HG03378 (cell line): Measurements from ENCODE around the gene SPSB2.

ENCODE experiments used
- ATAC-seq: cut with Tn5 transposase; IDR thresholded peaks from one replicate; pipeline ENCODE4 v1.9.1; 2021; ENCODE audit warnings: mild to moderate bottlenecking, moderate library complexity; ENCODE audit not compliant: unreplicated experiment

SPSB2 gene

DNA sequence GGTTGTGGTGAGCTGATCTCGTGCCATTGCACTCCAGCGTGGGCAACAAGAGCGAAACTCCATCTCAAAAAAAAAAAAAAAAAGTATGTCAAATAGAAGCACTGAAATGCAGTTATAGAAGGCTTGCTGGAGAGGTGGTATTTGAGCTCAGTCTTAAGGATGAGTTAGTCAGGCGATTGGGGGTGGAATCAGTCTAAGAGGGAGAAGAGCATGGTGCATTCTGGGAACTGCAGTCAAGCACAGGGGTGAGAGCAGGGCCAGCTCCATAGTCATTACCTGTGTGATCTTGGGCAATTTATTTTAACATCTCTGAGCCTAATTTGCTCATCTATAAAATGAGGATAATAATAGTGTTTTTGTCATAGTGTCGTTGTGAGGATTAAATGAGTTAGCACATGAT lies 38.2 kb downstream of the SPSB2 start:
- no peak for ATAC-seq

DNA sequence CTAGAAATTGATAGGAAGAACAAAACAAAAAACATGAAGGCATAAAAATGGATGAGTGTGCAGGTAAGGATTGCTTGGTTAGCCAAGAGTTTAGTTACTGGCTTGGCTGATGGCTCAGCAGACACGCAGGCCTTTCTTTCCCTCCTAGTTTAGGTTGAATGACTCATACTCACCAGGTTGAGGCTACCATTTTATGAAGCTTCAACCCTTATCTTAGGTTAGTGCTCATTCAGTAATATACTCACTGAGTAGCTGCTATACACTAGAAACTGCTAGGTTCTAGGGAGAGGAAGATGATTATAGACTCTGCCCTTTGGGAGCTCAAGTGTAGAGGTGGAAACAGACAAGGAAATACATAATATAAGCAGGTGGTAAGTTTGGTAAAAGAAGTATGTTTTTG lies 38.8 kb downstream of the SPSB2 start:
- ATAC-seq = no peak

DNA sequence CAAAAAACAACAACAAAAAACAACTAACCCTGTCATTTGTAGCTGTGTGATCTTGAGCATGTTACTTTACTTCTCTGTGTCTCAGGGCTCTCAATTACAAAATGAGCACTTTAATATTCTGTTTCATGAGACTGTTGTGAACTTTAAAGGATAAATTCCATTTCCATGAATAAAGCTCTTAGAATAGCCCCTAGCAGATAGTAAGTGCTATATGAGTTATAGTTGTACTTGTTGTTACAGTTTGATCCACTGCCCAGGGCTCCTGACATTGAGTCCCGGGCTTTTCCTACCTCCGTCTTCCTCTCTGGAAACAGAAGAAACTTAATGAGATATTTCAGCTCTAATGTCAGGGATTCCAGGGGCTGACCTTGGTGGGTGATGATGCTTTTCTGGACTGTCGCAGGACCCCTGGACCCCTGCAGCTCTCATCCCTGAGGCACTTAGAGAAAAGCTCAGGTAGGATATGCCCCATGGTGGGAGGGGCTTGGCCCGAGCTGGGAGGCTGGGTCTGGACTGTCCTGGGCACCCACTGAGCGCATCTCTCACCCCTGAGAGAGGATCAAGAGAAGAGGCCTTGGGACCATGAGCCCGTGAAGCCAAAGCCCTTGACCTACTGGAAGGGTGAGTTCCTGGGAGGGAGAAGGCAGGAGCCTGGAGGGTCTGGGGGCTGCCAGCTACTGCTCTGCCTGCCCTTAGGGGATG lies 39.8 kb downstream of the SPSB2 start:
- ATAC-seq = no peak

DNA sequence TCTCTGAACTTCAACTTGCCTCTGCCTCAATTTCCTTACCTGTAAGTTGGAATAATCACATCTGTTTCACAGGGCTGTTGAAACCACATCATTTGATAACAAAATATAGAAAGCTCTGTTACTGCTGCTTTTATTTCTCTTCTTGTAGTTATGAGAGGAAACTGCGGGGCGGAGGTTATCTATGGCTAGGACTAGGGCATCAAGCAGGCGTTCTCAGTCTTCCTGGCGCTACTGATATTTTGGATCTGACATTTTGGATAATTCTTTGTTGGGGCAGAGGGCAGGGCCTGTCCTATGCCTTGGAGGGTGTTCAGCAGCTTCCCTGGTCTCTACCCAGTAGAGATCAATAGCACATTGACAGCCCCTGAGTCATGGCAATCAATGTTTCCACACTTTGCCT lies 41.0 kb downstream of the SPSB2 start:
- no peak for ATAC-seq

DNA sequence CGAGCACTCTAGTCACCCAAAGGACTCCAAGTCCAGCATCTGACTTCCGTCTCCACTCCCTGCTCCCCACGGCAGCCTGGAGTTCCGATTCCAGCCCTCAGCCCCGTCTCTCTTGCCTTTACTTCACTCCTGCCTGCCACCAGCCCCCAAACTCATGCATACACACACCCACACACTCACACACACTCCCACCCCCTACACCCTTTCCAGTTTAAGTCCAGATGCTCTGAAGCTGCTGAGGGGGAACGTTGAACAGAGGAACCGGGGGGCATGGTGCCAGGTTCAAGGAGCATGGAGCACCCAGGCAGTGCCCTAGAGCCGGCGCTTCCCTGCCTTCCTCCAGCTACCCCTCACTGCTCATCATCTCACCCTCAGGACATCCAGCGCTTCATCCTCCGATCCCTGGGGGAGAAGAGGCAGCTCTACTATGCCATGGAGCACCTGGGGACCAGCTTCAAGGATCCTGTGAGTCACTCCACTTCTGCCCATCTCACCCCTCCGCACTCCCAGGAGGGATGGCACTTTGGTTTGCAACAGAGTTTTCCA lies 41.6 kb downstream of the SPSB2 start:
- no peak for ATAC-seq

DNA sequence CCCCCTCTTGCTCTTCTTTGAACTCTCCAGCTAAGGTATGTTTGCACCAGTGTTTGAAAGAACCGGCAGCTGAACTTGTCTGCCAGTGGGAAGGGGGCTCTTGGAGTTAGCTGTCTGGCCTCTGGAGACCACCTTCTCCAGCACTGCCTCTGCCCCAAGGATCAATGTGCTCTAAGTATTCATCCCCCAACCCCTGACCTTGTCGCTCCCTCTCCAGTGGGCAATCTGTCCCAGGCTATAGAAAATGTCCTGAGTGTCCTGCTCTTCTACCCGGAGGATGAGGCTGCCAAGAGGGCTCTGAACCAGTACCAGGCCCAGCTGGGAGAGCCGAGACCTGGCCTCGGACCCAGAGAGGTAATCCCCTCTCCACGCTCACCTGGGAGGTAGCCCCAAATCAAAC lies 42.1 kb downstream of the SPSB2 start:
- no peak for ATAC-seq

DNA sequence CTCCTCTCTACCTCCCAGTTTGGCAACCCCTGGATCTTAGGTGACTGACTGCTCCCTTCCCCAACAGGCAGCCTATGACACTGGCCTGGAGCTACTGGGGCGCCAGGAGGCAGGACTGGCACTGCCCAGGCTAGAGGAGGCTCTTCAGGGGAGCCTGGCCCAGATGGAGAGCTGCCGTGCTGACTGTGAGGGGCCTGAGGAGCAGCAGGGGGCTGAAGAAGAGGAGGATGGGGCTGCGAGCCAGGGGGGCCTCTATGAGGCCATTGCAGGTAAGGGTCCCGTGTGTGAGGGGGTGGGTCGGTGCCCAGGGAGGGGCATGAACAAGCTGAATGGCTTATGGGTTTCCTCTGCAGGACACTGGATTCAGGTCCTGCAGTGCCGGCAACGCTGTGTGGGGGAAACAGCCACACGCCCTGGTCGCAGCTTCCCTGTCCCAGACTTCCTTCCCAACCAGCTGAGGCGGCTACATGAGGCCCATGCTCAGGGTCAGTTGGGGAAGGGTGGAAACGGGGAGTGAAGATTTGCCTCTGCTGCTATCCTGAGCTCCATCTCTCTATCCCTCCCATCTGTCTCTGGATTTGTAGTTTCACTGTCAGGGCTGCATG lies 42.7 kb downstream of the SPSB2 start:
- ATAC-seq = no peak

DNA sequence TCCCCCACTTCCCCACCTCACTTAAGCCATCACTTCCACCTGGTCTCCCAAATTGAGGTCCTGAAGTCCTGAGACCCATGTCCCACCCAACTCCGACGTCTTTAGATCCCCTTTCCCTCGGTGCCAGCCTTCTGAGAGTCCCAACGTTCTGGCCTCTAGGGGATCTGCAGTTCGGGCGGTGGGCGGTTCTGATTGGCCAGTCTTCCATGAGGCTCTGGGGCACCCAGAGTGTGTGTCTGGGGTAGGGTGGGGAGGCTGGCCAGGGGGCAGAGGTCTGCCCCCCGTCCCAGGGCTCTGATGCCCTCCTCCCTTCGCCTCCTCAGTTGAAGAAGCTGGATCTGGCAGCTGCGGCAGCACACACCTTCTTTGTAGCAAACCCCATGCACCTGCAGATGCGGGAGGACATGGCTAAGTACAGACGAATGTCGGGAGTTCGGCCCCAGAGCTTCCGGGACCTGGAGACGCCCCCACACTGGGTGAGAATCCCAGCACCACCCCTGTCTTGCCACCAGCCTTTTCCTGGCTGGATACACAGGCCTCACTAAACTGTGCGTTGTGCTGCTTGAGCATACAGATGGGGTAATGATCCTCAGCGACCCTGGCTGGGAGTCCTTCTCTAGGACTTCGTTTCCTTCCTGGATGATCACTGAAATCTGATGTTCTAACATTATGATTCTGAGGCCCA lies 43.4 kb downstream of the SPSB2 start:
- ATAC-seq = no peak

DNA sequence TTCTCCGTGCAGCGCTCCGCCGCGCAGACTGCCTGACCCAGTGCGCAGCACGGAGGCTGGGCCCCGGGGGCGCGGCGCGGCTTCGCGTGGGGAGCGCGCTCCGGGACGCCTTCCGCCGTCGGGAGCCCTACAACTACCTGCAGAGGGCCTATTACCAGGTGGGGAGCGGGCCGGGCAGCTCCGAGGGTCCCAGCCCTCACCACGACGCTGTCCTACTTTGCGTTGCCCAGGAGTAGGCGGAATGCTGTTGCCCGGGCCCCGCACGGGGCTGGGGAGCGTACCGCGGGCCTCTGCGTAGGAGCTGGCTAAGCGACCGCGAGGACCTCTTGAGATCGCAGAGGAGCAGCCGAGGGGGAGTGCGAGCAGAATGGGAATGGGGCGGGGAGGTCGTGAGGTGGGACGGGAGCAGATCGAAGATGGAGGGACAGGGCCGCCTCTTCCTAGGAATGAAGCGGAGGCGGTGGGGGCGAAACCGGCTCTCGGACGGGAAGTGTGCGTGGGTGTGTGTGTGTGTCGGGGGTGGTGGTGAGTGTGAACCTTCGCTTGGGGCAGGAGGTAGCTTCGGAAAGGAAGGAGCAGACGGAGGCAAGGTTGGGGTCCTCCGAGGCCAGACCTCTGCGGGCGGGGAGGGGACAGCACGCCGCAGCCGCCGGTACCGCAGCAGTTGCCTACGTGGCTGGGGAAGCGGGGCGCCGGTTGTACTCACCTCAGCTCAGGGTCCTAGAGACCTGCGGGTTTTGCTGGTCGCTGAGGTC lies 44.1 kb downstream of the SPSB2 start:
- no peak for ATAC-seq

DNA sequence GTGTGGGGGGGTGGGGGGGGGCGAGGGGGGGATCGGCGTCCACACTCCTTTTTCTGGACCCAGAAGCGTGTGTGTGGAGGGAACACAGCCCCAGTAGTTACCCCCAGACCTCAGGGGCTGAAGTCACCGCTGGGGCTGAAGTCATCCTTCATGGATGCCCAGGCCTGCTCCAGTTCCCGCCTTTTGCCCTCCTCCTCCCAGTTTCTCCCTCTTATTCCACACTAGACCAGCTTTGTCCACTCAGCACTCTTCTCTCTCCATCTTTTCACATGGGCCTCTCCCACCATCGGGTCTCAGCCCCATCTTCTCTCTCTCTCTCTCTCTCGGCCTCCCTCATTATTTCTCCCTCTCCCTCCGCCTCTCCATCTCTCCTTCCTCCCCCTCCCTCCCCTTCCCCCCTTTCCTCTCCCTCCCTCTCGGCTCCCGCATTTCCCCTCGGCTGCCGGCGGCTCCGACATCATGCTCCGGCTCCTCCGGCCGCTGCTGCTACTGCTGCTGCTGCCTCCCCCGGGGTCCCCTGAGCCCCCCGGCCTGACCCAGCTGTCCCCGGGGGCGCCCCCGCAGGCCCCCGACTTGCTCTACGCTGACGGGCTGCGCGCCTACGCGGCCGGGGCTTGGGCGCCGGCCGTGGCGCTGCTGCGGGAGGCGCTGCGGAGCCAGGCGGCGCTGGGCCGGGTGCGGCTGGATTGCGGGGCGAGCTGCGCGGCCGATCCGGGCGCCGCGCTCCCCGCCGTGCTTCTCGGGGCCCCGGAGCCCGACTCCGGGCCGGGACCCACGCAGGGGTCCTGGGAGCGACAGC lies 44.9 kb downstream of the SPSB2 start, which contains the start of gene P3H3:
P3H3 (plus strand) TSS at position 426 of the 799 bp plus-strand sequence; CDS start at position 460, 34 bp downstream.
- ATAC-seq = no peak

DNA sequence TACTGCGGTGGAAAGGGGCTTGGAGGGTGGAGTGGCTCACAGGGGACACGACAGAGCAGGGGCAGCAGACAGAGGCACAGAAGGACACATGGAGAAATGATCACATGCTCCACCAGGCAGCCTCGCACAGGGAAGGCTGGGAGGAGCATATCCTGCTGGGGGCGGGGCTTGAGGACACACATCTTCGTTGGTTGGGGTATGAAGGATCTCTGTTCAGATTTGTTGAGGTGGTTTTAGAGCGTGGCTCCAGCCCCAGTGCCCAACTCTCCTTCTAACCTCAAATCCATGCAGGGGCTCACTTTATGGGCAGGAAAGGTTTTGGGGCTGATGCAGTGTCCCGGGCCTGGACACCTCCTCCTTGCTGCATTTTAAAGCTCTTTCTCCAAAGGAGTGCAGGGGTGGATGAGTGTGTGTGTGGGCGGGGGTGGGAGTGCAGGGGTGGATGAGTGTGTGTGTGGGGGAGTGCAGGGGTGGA lies 45.6 kb downstream of the SPSB2 start:
- ATAC-seq = no peak

DNA sequence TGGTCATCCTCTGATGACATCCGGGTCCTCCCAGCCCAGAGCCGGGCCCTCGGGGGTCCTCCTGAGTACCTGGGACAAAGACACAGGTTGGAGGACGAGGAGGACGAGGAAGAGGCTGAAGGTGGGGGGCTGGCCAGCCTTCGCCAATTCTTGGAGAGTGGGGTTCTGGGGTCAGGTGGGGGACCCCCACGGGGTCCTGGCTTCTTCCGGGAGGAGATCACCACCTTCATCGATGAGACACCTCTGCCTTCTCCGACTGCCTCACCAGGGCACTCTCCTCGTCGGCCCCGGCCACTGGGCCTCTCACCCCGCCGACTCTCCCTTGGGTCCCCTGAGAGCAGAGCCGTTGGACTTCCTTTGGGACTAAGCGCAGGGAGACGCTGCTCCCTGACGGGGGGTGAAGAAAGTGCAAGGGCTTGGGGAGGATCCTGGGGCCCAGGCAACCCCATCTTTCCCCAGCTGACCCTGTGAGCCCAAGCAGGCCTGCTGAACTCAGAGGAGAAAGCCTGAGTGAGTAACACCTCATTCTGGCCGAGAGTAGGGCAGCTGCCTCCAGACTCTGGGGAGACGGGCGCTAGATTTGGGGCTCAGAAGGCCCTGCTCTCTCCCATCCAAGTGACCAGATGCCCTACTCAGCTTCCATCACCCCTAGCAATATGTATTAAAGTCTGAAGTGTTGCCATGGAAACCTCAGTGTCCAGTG lies 46.2 kb downstream of the SPSB2 start:
- ATAC-seq = no peak

DNA sequence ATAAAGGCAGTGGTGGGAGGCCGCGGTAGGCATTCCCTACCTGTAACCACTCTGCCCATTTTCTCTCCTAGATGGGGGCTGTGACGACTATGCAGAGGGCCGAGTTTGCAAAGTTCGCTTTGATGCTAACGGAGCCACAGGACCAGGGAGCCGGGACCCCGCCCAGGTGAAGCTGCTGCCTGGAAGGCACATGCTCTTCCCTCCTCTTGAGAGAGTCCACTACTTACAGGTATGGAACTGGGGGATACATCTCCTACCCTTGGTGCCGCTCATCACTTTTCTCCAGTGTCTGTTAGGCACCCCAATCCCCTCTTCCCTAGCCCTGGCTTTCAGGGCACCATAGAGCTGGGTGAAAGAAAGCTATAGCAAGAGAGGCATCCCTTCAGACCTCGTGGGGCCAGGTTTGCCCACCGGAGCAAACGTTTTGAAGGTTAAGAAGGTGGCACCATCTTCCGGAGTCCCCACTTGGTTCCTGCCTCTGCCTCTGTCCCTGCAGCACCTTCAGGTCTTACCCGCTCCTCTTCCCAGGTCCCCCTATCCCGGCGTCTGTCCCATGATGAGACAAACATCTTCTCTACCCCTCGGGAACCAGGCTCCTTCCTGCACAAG lies 46.9 kb downstream of the SPSB2 start:
- no peak for ATAC-seq

DNA sequence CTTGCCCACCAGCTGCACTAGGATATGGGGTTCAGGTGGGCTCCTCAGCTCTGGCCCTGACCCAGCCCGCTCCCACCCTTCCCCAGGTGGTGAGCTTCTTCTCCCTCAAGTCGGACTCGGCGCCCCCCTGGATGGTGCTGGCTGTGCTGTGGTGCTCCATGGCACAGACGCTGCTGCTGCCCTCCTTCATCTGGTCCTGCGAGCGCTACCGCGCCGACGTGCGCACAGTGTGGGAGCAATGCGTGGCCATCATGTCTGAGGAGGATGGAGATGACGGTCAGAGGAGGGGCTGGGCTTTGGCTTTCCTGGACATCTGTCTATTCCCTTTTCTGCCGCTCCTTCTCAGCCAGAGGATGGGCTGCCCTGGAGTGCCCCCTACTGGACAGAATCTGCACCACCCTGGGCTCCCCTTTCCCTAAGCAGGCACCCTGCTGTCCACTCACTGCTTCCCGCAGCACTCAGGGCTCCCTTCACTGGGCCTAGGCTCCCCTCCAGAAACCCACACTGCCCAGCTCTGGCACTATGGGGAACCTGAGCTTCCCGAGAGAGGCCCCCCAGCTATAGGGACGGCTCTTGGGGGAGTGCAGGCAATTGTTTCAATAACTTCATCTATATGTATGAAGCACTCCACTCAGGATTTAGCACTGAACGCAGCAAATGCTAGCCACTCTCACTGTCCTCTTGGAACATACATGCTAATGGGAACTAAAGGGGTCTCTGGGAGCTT lies 47.5 kb downstream of the SPSB2 start:
- no peak for ATAC-seq

DNA sequence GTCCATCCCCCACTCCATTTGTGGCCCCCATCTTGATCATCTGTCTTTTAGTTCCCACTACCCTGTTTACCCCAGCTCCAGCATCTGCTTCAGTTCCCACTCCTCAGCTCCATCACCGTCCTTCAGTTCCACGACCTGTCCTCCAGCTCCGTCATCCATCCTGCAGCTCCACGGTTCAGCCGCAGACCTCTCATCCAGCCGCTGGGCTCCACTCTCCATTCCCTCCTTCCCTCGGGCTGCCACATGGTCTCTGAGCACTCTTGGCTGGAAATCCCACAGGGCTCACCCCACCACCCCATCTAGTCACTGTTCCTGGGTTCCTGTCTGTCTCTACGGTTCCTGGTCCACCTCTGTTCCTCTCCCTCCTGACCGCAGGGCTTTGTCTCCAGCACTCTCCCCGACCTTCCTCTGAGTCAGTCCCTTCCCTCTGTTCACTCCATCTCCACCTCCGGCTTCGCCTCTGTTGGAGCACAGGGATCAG lies 48.2 kb downstream of the SPSB2 start:
- no peak for ATAC-seq

DNA sequence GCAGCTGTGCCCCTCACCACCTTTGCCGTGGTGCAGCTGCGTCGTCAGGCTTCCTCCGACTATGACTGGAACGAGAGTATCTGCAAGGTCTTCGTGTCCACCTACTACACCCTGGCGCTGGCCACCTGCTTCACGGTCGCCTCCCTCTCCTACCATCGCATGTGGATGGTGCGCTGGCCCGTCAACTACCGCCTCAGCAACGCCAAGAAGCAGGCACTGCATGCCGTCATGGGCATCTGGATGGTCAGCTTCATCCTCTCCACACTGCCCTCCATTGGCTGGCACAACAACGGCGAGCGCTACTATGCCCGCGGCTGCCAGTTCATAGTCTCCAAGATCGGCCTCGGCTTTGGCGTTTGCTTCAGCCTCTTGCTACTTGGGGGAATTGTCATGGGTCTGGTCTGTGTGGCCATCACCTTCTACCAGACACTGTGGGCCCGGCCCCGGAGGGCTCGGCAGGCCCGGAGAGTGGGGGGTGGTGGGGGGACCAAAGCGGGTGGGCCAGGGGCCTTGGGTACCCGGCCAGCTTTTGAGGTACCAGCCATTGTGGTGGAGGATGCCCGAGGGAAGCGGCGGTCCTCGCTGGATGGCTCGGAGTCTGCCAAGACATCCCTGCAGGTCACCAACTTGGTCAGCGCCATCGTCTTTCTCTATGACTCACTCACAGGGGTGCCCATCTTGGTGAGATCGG lies 48.9 kb downstream of the SPSB2 start:
- no peak for ATAC-seq

DNA sequence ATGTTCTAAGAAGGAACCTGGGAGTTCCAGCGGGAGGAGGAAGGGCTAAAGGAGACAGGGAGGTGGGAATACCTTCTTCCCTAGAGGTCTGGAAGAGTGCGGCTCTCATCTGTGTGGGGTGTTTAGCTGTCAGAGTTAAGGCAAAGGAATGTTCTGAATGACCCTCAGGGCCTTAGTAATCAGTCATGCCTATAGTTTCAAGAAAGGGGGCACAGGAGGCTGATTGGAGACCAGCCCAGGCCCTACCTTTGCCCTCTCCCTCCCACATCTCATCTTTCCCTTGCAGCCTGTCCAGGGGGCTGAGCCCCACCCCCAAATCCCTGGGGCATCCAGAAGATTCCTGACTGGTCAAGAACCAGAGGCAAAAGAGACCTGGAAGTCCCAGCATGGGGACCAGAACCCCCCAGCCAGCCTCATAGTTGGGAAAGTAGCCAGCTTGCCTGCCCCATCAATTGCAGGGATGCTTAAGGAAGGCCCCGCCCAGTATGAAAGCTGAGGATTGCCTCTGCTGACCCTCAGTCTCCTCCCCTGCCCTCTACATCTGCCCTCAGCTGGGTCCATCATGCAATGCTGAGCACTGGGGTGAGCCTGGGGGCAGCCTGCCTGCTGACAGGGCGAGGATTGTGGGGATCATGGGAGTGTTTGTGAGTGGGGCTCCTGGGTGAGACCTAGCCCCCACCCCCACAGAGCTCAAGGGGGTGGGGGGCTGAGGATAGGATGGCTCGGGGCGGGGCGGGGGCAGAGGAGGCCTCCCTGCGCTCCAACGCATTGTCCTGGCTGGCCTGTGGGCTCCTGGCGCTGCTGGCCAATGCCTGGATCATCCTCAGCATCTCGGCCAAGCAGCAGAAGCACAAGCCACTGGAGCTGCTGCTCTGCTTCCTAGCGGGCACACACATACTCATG lies 49.7 kb downstream of the SPSB2 start:
- ATAC-seq = no peak
